ENCODE data around the gene LGALS13. TPM values are rescaled to one million over a fixed set of nuclear protein-coding genes. Genes with fewer than 3 reads are reported as not detected.

LGALS13 gene, protein sequence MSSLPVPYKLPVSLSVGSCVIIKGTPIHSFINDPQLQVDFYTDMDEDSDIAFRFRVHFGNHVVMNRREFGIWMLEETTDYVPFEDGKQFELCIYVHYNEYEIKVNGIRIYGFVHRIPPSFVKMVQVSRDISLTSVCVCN
- not detected in 2 replicates for total RNA-seq

DNA sequence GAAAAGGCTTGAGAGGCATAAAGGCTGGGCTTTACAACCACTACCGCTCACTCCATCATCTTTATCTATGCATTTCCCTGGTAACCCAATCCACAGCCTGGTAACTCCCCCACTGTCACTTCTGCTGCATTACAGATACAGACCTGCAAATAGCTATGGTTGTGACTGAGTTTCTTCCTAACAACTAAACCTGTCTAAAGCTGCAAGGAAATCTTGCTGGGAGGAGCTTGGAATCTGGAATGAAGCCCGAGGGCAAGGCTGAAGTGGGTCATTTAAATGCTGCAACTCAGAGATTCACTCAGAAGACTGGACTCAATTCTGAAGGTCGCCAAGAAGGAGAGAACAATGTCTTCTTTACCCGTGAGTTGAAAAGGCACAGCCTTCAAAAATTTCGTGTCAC is at the start of gene LGALS13:
LGALS13 (plus strand) TSS at position 301 of the 400 bp plus-strand sequence; CDS start at position 346, 45 bp downstream.

DNA sequence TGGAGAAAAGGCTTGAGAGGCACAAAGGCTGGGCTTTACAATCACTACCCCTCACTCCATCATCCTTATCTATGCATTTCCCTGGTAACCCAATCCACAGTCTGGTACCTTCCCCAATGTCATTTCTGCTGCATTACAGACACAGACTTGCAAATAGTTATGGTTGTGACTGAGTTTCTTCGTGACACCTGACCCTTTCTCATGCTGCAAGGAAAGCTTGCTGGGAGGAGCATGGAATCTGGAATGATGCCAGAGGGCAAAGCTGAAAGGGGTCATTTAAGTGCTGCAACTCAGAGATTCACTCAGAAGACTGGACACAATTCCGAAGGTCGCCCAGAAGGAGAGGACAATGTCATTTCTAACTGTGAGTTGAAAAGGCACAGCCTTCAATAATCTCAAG is 53.3 kb downstream of the LGALS13 start, which contains the start of gene LGALS16:
LGALS16 (plus strand) TSS at position 301 of the 400 bp plus-strand sequence; CDS start at position 350, 49 bp downstream.

Other genes with a start within 250 kb of the LGALS13 start
- 25.4 and 32.8 TPM in 2 replicates for gene PAF1, start 211.4 kb upstream of the LGALS13 start, total RNA-seq
- 23.7 and 33.6 TPM in 2 replicates for gene MED29, start 211.1 kb upstream of the LGALS13 start, total RNA-seq
- 100 and 116 TPM in 2 replicates for gene ZFP36, start 195.7 kb upstream of the LGALS13 start, total RNA-seq
- 18.3 and 29.1 TPM in 2 replicates for gene PLEKHG2, start 189.9 kb upstream of the LGALS13 start, total RNA-seq
- 2,259 and 2,454 TPM in 2 replicates for gene RPS16, start 166.6 kb upstream of the LGALS13 start, total RNA-seq
- 66.2 and 68.4 TPM in 2 replicates for gene SUPT5H, start 156.9 kb upstream of the LGALS13 start, total RNA-seq
- gene TIMM50, start 121.7 kb upstream of the LGALS13 start, total RNA-seq = 49.8 and 59.7 TPM in 2 replicates
- 0.23 and 1.2 TPM in 2 replicates for gene DLL3, start 103.6 kb upstream of the LGALS13 start, total RNA-seq
- not detected in 2 replicates for gene SELENOV, start 87.4 kb upstream of the LGALS13 start, total RNA-seq
- 1.0 and 2.2 TPM in 2 replicates for gene EID2B, start 69.7 kb upstream of the LGALS13 start, total RNA-seq
- 9.4 and 17.2 TPM in 2 replicates for gene EID2, start 62.4 kb upstream of the LGALS13 start, total RNA-seq
- gene LGALS16, start 53.4 kb downstream of the LGALS13 start, total RNA-seq = not detected in 2 replicates
- not detected in 2 replicates for gene LGALS14, start 102.0 kb downstream of the LGALS13 start, total RNA-seq
- not detected in 2 replicates for gene CLC, start 135.5 kb downstream of the LGALS13 start, total RNA-seq
- not detected in 2 replicates for gene LEUTX, start 176.3 kb downstream of the LGALS13 start, total RNA-seq
- gene DYRK1B, start 231.6 kb downstream of the LGALS13 start, total RNA-seq = 17.3 and 18.2 TPM in 2 replicates
- 98.4 and 142 TPM in 2 replicates for gene FBL, start 243.9 kb downstream of the LGALS13 start, total RNA-seq

Data from pericardium fibroblast (primary cell).